ENCODE results near the gene UGGT2. TPM values are rescaled to one million over a fixed set of nuclear protein-coding genes. Genes with fewer than 3 reads are reported as not detected.

UGGT2 gene
- total RNA-seq, 1 donor from 2014 or later: 45.1 TPM

DNA sequence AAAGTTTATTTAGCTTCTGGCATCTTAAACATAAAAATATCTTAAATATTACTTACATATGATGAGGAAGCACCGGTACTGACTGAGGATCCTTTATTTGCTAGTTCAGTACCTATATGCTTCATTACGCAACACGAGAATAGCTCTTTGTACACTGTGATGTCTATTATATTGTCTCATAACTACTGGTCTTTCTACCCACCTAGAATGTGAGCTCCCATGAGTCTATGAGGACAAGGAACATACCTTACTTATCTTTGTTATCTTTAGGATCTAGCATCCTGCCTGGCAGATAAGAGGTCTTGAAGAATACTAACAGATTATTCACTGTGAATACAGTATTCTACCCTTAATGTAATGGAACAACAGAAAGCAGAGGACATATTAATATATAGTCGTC lies 251.4 kb downstream of the UGGT2 start:
- no peak for DNase-seq (ENCODE audit: low spot score, unreplicated experiment)
- peaks cover 33% of the 10 kb centered on the region for H3K36me3 Mint-ChIP-seq (ENCODE audit: insufficient read depth)
- H3K27me3 Mint-ChIP-seq: no peaks in the 10 kb centered on the region
- H3K4me3 Mint-ChIP-seq (ENCODE audit: low read depth): no peak overlapping the region
- peaks cover 3% of the 10 kb centered on the region for H3K4me1 Mint-ChIP-seq (ENCODE audit: low read depth)
- no peak overlapping the region for H3K27ac Mint-ChIP-seq
- TF ChIP-seq, protein P1, sequence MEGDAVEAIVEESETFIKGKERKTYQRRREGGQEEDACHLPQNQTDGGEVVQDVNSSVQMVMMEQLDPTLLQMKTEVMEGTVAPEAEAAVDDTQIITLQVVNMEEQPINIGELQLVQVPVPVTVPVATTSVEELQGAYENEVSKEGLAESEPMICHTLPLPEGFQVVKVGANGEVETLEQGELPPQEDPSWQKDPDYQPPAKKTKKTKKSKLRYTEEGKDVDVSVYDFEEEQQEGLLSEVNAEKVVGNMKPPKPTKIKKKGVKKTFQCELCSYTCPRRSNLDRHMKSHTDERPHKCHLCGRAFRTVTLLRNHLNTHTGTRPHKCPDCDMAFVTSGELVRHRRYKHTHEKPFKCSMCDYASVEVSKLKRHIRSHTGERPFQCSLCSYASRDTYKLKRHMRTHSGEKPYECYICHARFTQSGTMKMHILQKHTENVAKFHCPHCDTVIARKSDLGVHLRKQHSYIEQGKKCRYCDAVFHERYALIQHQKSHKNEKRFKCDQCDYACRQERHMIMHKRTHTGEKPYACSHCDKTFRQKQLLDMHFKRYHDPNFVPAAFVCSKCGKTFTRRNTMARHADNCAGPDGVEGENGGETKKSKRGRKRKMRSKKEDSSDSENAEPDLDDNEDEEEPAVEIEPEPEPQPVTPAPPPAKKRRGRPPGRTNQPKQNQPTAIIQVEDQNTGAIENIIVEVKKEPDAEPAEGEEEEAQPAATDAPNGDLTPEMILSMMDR (IDR thresholded peaks at IDR 0.05; ENCODE audit: unreplicated experiment): no peak
- H3K9me3 Mint-ChIP-seq (ENCODE audit: low read depth): peaks cover 29% of the 10 kb centered on the region

DNA sequence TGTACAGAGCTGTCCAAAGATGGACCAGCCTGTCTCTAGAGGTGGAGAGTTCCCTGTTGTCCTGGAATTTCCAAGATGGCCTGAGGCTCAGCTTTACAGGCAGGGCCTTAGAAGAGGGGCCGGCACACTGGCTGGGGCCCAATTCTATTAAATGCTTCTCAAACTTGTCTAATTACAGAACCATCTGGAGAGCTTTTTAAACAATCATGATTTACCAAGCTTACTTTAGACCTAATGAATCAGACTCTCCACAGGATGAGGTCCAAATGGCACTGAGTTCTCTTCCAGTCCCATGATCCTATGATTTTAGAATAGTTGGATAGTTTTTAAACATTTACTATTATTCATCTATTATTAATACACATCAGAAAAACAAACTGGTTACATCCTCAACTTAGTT lies 252.8 kb downstream of the UGGT2 start:
- no peak for DNase-seq (ENCODE audit: low spot score, unreplicated experiment)
- no peak overlapping the region for H3K4me3 Mint-ChIP-seq (ENCODE audit: low read depth)
- peaks cover 20% of the 10 kb centered on the region for H3K9me3 Mint-ChIP-seq (ENCODE audit: low read depth)
- H3K27ac Mint-ChIP-seq: no peak overlapping the region
- TF ChIP-seq, protein P1 (IDR thresholded peaks at IDR 0.05; ENCODE audit: unreplicated experiment): no peak
- peaks cover 3% of the 10 kb centered on the region for H3K4me1 Mint-ChIP-seq (ENCODE audit: low read depth)
- no peaks in the 10 kb centered on the region for H3K27me3 Mint-ChIP-seq
- H3K36me3 Mint-ChIP-seq (ENCODE audit: insufficient read depth): peaks cover 24% of the 10 kb centered on the region

DNA sequence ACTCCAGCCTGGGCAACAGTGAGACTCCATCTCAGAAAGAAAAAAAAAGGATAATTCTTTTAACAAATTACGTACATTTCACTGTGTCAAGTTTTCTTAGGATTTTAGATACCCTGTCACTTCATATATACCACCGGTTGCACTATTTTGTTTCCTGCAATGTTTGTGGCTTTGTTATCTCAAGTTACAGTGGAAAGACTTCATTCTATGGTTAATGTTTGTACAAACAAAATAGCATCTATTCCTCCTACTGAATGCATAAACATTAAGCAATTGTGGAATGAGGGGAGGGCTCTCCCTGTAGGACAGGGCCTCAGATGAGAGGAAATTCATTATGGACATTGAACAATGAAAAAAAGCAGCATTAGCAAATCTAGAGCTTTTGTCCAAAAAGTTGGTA lies 256.2 kb downstream of the UGGT2 start:
- TF ChIP-seq, protein P1 (IDR thresholded peaks at IDR 0.05; ENCODE audit: unreplicated experiment): no peak
- Mint-ChIP-seq H3K27ac (no peak overlapping the region), H3K9me3 (ENCODE audit: low read depth) (no peaks in the 10 kb centered on the region), H3K27me3 (no peaks in the 10 kb centered on the region), H3K36me3 (ENCODE audit: insufficient read depth) (peaks cover 17% of the 10 kb centered on the region), H3K4me3 (ENCODE audit: low read depth) (no peak overlapping the region), H3K4me1 (ENCODE audit: low read depth) (peaks cover 11% of the 10 kb centered on the region)
- no peak for DNase-seq (ENCODE audit: low spot score, unreplicated experiment)

DNA sequence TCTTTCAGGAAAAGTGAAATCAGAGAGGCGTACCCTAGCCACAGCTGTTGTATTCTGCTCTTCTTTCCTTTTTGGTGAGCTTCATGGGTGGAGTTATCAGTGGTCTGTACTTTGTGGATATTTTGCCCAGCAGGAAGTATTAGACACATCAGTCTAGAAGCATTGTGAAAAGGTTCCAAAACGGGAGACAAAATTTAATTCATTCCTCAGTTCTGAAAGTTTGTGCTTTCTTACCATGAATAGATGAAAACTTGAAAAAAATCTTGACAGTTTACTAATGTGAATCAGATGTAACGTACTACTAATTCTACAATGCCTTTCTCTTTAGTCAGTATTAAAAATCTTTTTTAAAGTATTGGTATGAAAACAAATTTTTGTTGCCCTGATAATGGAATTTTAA lies 259.4 kb downstream of the UGGT2 start:
- DNase-seq (ENCODE audit: low spot score, unreplicated experiment): no peak
- Mint-ChIP-seq H3K4me1 (ENCODE audit: low read depth) (peaks cover 8% of the 10 kb centered on the region), H3K36me3 (ENCODE audit: insufficient read depth) (peaks cover 32% of the 10 kb centered on the region), H3K27ac (peak overlapping the region; percentile 19), H3K4me3 (ENCODE audit: low read depth) (no peak overlapping the region), H3K9me3 (ENCODE audit: low read depth) (peaks cover 4% of the 10 kb centered on the region), H3K27me3 (no peaks in the 10 kb centered on the region)
- TF ChIP-seq, protein P1 (IDR thresholded peaks at IDR 0.05; ENCODE audit: unreplicated experiment): no peak

DNA sequence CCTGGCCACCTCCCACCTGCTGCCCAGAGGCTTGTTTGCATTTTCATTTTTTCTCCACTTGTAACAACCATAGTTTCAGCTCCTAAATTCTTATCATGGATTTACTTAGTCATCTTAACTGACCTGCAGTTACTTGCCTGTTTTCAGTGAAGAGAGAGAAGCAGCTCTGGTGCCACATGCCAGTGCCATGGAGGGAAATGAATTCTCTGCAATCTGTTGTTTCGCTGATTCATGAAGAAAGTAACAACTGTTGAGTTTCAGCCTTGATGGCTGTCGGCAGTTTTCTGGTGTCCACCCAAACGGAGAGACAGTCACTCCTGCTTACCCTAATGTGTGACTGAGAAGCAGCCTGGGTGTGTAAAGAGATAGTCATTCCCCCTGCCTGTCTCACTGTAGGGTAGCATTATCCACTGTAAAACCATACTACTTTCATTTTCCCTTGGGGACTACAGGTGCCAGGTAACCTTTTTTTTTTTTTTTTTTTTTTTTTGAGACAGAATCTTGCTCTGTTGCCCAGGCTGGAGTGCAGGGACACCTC lies 260.1 kb downstream of the UGGT2 start:
- Mint-ChIP-seq H3K4me1 (ENCODE audit: low read depth) (peaks cover 10% of the 10 kb centered on the region), H3K27ac (peak overlapping the region; percentile 60), H3K9me3 (ENCODE audit: low read depth) (peaks cover 4% of the 10 kb centered on the region), H3K27me3 (no peaks in the 10 kb centered on the region), H3K4me3 (ENCODE audit: low read depth) (no peak overlapping the region), H3K36me3 (ENCODE audit: insufficient read depth) (peaks cover 32% of the 10 kb centered on the region)
- TF ChIP-seq, protein P1 (IDR thresholded peaks at IDR 0.05; ENCODE audit: unreplicated experiment): no peak
- DNase-seq (ENCODE audit: low spot score, unreplicated experiment): no peak
